Fibroblast of lung (primary cell): ENCODE measurements around the gene THSD7B.

Experiments
- CTCF ChIP-seq, 2 donors: IDR thresholded peaks in 1 of 2; conservative IDR thresholded peaks in 1 of 2; 1 replicate in 1 of 2; 2 replicates in 1 of 2; pipeline ENCODE4 v1.5.1; 2011 to 2012; ENCODE audit warnings: low read length in 2 of 2, control low read depth in 1 of 2, inconsistent platforms in 1 of 2, low read depth in 1 of 2, mild to moderate bottlenecking in 1 of 2
- EZH2 ChIP-seq: IDR thresholded peaks from 2 replicates; pipeline ENCODE4 v1.5.1; 2012; ENCODE audit warnings: low read length, control low read depth, mild to moderate bottlenecking; ENCODE audit errors: missing control alignments

GRCh38 chr2:137300987-137301386, 535.6 kb downstream of the THSD7B start:
- TF ChIP-seq CTCF (conservative IDR thresholded peaks at IDR 0.05 in 1 of 2, IDR thresholded peaks at IDR 0.05 in 1 of 2; ENCODE audit: low read depth in 1 of 2, low read length in 2 of 2) (no peak), EZH2 (no peak)
